Esophagus muscularis mucosa (tissue), 4 donors: Measurements from ENCODE around the gene TEAD1. TPM values are rescaled to one million over a fixed set of nuclear protein-coding genes. Genes with fewer than 3 reads are reported as not detected.
A peak's percentile ranks its signal among the peaks of the same experiment; 100 is the strongest.

ENCODE experiments used
- DNase-seq: peaks from one replicate; pipeline ENCODE4 v3.0.0-alpha.2; 2017; ENCODE audit errors: extremely low spot score
- H3K27ac ChIP-seq, 4 donors: fragments of 200-600 bp; sonication (generic); replicated peaks in 1 of 4; 1 replicate in 3 of 4; 2 replicates in 1 of 4; pipeline ENCODE4 v1.5.1; 2016 to 2019; ENCODE audit warnings: mild to moderate bottlenecking in 1 of 4
- H3K27me3 ChIP-seq, 4 donors: fragments of 200-600 bp; sonication (generic); one replicate each; pipeline versions ENCODE4 v1.5.1 to v1.6.0; 2016 to 2019
- H3K36me3 ChIP-seq, 4 donors: fragments of 200-600 bp; sonication (generic); one replicate each; pipeline ENCODE4 v1.5.1; 2016 to 2019
- H3K4me1 ChIP-seq, 4 donors: fragments of 200-600 bp; sonication (generic); one replicate each; pipeline ENCODE4 v1.5.1; 2016 to 2019
- H3K4me3 ChIP-seq, 4 donors: fragments of 200-600 bp; sonication (generic); 1 replicate in 2 of 4; 2 replicates in 2 of 4; pipeline ENCODE4 v1.5.1; 2016 to 2019; ENCODE audit warnings: mild to moderate bottlenecking in 4 of 4, moderate library complexity in 1 of 4
- H3K9me3 ChIP-seq, 4 donors: fragments of 200-600 bp; sonication (generic); 1 replicate in 3 of 4; 2 replicates in 1 of 4; pipeline ENCODE4 v1.5.1; 2016 to 2019
- EP300 ChIP-seq: sonication (generic); formaldehyde crosslinking; IDR thresholded peaks from one replicate; pipeline ENCODE4 v1.6.1; 2017; ENCODE audit warnings: antibody characterized with exemption
- POLR2A ChIP-seq: fragments of 450-650 bp; IDR thresholded peaks from one replicate; pipeline ENCODE4 v1.6.1; 2017; ENCODE audit warnings: antibody characterized with exemption, moderate library complexity, mild to moderate bottlenecking, low read depth
- POLR2AphosphoS5 ChIP-seq, 2 donors: sonication (generic); formaldehyde crosslinking; IDR thresholded peaks; one replicate each; pipeline ENCODE4 v1.6.1; 2017; ENCODE audit warnings: antibody characterized with exemption in 2 of 2
- WGBS: methylation state at CpG from one replicate; pipeline ENCODE4 v1.1.5; 2018; 5-methylcytosine and 5-hydroxymethylcytosine counted together
- intact Hi-C: fragments of 100-400 bp; cut with DNase I; formaldehyde crosslinking; loops from one replicate; pipeline ENCODE4 v1.15.1; 2023
- total RNA-seq, 4 donors: library from RNA; depleted of rRNA; stranded (reverse); fragments of >200 nt; gene quantifications; one replicate each; pipeline versions ENCODE4 v1.1.0 to v1.2.1, GENCODE V29; 2016
- TF ChIP-seq, protein P1 (sequence below), 3 experiments: fragments of 200-600 bp in 2 of 3; fragments of 450-650 bp in 1 of 3; sonication (generic) in 2 of 3; IDR thresholded peaks; one replicate each; pipeline ENCODE4 v1.5.1; 2017 to 2019; ENCODE audit warnings: antibody characterized with exemption in 3 of 3, mild to moderate bottlenecking in 2 of 3, moderate library complexity in 1 of 3

Gene TEAD1
- total RNA-seq, 4 donors from 2014 or later = 147 to 307 (median 232) TPM

GRCh38 chr11:12968101-12968500 lies 293.9 kb downstream of the TEAD1 start:
- WGBS = 93% methylated on average over 1 of the region's 1 CpG
- TF ChIP-seq EP300 = no peak
- no peak for TF ChIP-seq POLR2AphosphoS5 (IDR thresholded peaks at IDR 0.05)
- TF ChIP-seq POLR2A = no peak
- intact Hi-C loops = loop anchor here (10.0 kb wide), 1 partner anchor 187 kb away; no protein-coding TSS in a partner anchor
- H3K4me1 ChIP-seq = peaks cover 0 to 5% (median 5%) of the 10 kb centered on the region in 4 donors
- H3K27me3 ChIP-seq = peaks cover 0 to 6% (median 0%) of the 10 kb centered on the region in 4 donors
- H3K27ac ChIP-seq = no peak overlapping the region
- H3K9me3 ChIP-seq = no peaks in the 10 kb centered on the region
- H3K36me3 ChIP-seq = no peaks in the 10 kb centered on the region
- no peak overlapping the region for H3K4me3 ChIP-seq
- no peak for DNase-seq

DNA sequence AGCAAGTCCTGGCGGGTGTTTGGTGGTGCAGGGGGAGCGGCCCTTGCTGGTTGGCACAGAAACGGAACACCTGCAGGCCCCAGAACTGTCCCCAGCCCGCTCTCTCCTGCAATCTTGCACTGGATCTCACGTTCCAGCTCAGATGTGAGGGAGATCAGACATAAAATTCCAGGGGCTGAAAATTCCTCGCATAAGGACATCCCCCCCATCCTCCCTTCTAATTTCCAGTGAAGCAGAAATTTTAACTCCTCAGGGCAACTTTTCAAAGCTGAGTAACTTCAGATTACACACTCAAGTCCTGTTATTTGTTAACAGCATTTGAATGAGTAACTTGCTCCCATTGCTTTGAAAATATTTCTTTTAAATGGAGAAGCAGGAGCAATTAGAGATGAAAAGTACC lies 294.6 kb downstream of the TEAD1 start:
- intact Hi-C loops = loop anchor here (10.0 kb wide), 1 partner anchor 186 kb away; no protein-coding TSS in a partner anchor
- no peak for TF ChIP-seq EP300
- no peak for TF ChIP-seq POLR2A
- TF ChIP-seq, protein P1, sequence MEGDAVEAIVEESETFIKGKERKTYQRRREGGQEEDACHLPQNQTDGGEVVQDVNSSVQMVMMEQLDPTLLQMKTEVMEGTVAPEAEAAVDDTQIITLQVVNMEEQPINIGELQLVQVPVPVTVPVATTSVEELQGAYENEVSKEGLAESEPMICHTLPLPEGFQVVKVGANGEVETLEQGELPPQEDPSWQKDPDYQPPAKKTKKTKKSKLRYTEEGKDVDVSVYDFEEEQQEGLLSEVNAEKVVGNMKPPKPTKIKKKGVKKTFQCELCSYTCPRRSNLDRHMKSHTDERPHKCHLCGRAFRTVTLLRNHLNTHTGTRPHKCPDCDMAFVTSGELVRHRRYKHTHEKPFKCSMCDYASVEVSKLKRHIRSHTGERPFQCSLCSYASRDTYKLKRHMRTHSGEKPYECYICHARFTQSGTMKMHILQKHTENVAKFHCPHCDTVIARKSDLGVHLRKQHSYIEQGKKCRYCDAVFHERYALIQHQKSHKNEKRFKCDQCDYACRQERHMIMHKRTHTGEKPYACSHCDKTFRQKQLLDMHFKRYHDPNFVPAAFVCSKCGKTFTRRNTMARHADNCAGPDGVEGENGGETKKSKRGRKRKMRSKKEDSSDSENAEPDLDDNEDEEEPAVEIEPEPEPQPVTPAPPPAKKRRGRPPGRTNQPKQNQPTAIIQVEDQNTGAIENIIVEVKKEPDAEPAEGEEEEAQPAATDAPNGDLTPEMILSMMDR (IDR thresholded peaks at IDR 0.05) = no peak
- TF ChIP-seq POLR2AphosphoS5 (IDR thresholded peaks at IDR 0.05) = no peak
- H3K4me1 ChIP-seq = peaks cover 0 to 12% (median 10%) of the 10 kb centered on the region in 4 donors
- no peak overlapping the region for H3K4me3 ChIP-seq
- DNase-seq = peak; percentile 50
- no peaks in the 10 kb centered on the region for H3K36me3 ChIP-seq
- 82% methylated on average over 6 of the region's 6 CpGs for WGBS
- H3K27me3 ChIP-seq = no peaks in the 10 kb centered on the region
- H3K9me3 ChIP-seq = no peaks in the 10 kb centered on the region
- H3K27ac ChIP-seq = no peak overlapping the region

DNA sequence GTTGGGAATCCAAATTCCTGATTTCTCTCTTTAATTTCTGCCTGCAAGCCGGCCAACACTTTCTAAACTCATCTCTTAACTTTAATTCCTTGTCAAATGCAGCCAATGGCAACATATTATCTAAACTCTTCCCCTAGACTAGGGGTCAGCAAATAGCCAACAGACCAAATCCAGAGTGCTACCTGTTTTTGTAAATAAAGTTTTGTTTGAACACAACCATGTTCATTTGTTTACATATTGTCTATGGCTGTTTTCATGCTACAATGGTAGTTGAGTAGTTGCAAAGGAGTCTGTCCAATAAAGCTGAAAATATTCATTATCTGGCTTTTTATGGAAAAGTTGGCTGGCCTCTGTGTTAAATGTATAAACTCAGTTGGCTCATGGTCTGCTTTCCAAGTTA lies 297.7 kb downstream of the TEAD1 start:
- Histone ChIP-seq H3K4me3 (no peak overlapping the region), H3K4me1 (peaks cover 0 to 7% (median 5%) of the 10 kb centered on the region in 4 donors), H3K27ac (no peak overlapping the region), H3K36me3 (no peaks in the 10 kb centered on the region), H3K27me3 (no peaks in the 10 kb centered on the region), H3K9me3 (no peaks in the 10 kb centered on the region)
- 91% methylated on average over 1 of the region's 1 CpG for WGBS
- intact Hi-C loops = no loop called here
- TF ChIP-seq POLR2A = no peak
- no peak for TF ChIP-seq EP300
- TF ChIP-seq POLR2AphosphoS5 (IDR thresholded peaks at IDR 0.05) = no peak
- TF ChIP-seq, protein P1 (IDR thresholded peaks at IDR 0.05) = no peak
- DNase-seq = no peak

DNA sequence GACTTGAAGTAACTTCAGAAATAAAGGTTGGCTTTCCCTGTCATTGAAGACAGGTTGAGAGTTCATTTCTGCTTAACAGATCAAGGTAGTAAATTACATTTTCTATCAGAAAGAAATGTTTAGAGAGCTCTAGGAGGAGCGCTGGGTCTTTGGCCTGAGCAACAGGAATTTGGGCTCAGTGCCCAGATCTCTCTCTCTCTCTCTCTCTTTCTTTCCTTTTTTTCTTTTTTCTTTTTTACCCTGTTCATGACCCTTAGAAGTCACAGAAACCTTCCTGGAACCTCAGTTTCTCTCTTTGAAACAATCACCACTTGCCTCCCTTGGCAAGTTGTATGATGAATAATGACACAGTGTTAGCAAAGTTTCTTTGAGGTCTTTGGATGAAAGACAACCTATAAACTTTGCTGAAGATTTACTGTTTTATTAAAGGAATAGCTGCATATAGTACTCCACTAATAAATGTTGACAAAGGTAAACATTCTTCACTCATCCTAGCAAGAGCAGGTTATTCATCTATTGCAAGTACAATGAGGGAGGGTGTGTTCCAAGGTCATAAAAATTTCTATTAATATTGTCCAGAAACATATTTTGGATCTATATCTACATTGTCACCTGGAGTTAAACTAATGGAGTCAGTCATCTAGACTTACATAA lies 299.4 kb downstream of the TEAD1 start:
- no peak for TF ChIP-seq EP300
- TF ChIP-seq POLR2A = no peak
- TF ChIP-seq POLR2AphosphoS5 (IDR thresholded peaks at IDR 0.05) = no peak
- TF ChIP-seq, protein P1 (IDR thresholded peaks at IDR 0.05) = no peak
- DNase-seq = no peak
- H3K36me3 ChIP-seq = no peaks in the 10 kb centered on the region
- intact Hi-C loops = no loop called here
- 47% methylated on average over 1 of the region's 1 CpG for WGBS
- no peaks in the 10 kb centered on the region for H3K9me3 ChIP-seq
- H3K4me1 ChIP-seq = peaks cover 0 to 7% (median 5%) of the 10 kb centered on the region in 4 donors
- no peak overlapping the region for H3K27ac ChIP-seq
- H3K27me3 ChIP-seq = no peaks in the 10 kb centered on the region
- H3K4me3 ChIP-seq = no peak overlapping the region

DNA sequence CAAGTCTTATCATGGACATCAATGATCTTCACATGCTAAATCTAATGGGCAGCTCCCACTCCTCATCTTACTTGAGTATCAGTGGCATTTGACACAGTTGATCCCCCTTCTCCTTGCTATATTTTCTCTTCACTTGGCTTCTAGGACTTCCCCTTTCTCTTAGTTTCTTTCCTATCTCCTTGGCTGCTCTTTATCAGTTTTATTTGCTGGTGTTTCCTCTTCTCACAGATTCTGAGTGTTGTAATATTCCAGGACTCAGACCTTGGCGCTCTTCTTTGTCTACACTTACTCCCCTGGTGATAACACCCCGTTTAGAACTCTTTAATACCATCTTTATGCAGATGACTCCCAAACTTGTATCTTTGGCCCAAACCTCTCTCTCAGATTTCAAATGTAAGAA lies 301.0 kb downstream of the TEAD1 start:
- Histone ChIP-seq H3K27ac (no peak overlapping the region), H3K9me3 (no peaks in the 10 kb centered on the region), H3K4me3 (no peak overlapping the region), H3K4me1 (peaks cover 0 to 7% (median 5%) of the 10 kb centered on the region in 4 donors), H3K36me3 (no peaks in the 10 kb centered on the region), H3K27me3 (peaks cover 0 to 6% (median 0%) of the 10 kb centered on the region in 4 donors)
- TF ChIP-seq POLR2AphosphoS5 (IDR thresholded peaks at IDR 0.05) (no peak), POLR2A (no peak), EP300 (no peak)
- TF ChIP-seq, protein P1 (IDR thresholded peaks at IDR 0.05) = no peak
- intact Hi-C loops = no loop called here
- no peak for DNase-seq
- 61% methylated on average over 2 of the region's 2 CpGs for WGBS
